Measurements from ENCODE around the gene OR5M11.
"Not testable (repeated sequence)": the region's sequence is repeated elsewhere in the genome, so short reads cannot be mapped to it uniquely, and the experiment has no call there.

OR5M11 gene

GRCh38 chr11:56543157-56543556 is at the start of gene OR5M11:
Gene OR5M11, minus strand, starts transcription at chr11:56543257. Its CDS starts 0 bp downstream, at chr11:56543257.
- no peak for DNase-seq

- DNase-seq = not testable (repeated sequence)
Measured at GRCh38 chr11:56592088-56592717, 49.1 kb upstream of the OR5M11 start.

DNA sequence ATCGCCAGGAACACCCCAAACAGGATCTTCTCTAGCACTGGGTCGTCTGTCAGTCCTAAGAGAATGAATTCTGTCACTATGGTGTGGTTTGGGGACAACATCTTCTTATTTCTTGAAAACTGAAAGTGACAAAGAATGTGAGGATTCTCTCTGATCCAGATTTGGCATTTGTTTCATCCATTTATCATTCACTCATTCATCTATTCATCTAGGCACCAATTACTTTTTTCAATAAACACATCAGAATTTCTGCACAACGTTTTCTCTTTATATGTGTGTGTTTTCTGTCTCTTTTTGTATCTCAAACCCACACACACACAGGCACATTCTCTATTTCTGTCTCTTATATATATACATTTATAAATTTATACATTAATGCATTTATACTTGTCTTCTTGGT is 34.6 kb upstream of the OR5M11 start, which contains the start of gene OR5M10:
TSS of gene OR5M10 (minus strand) at position 101 of the 400 bp plus-strand sequence. CDS start at position 101, 0 bp downstream.
- DNase-seq = no peak

DNA sequence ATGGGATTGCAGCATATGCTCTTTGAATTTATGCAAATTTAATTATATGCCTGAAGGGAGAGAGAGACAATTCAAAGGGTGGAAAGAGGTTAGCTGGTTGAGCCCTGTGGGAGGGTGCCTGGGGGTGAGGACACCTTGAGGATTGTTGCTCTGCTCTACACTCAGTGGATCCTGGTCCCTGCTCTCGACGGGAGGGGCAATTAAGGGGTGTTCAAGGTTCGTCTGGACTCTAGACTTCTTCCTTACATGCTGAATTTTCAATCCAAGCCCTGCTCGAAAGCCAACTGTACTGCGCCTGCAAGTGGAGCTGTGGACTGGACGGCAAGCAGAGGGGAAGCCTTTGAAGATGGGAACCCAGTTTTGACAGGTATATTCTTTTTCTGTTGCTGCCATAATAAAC is 15.5 kb upstream of the OR5M11 start:
- no peak for DNase-seq

DNA sequence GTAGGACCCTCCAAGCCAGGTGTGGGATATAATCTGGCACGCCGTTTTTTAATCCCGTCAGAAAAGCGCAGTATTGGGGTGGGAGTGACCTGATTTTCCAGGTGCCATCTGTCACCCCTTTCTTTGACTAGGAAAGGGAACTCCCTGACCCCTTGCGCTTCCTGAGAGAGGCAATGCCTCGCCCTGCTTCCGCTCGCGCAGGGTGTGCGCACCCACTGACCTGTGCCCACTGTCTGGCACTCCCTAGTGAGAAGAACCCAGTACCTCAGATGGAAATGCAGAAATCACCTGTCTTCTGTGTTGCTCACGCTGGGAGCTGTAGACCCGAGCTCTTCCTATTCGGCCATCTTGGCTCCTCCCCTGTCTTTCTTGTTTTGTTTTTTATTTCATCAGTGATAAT is 11.6 kb upstream of the OR5M11 start:
- DNase-seq = not testable (repeated sequence)

- no peak for DNase-seq
Measured at GRCh38 chr11:56545531-56545930, 2.5 kb upstream of the OR5M11 start.

DNA sequence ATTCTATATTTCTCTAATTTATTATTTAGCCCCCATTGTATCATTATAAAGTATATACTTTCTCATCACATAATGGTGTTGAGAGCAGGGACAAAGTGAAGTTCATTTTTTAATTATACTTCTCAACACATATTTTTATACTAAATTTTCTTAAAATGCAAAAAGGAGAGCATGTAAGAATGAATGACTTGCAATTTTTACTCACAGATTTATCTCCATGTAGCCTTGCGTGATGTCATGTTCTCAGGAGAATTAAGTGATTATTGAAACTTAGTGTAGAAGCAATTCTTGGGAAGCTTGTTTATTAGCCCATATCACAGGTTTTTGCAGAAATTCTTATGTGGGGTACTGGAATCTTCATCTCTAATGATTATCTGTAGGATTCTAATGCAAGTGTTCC is 682 bp upstream of the OR5M11 start:
- no peak for DNase-seq

GRCh38 chr11:56533054-56533740 is 9.9 kb downstream of the OR5M11 start:
- DNase-seq = no peak

GRCh38 chr11:56531856-56532255 is 11.2 kb downstream of the OR5M11 start:
- DNase-seq = no peak

- DNase-seq = no peak
Measured at GRCh38 chr11:56522008-56522407, 21.0 kb downstream of the OR5M11 start.

GRCh38 chr11:56513280-56513679 is 29.8 kb downstream of the OR5M11 start:
- DNase-seq = no peak

- DNase-seq = no peak
Measured at GRCh38 chr11:56509439-56509838, 33.6 kb downstream of the OR5M11 start.

- DNase-seq = no peak
Measured at GRCh38 chr11:56497010-56497409, 46.0 kb downstream of the OR5M11 start.

DNA sequence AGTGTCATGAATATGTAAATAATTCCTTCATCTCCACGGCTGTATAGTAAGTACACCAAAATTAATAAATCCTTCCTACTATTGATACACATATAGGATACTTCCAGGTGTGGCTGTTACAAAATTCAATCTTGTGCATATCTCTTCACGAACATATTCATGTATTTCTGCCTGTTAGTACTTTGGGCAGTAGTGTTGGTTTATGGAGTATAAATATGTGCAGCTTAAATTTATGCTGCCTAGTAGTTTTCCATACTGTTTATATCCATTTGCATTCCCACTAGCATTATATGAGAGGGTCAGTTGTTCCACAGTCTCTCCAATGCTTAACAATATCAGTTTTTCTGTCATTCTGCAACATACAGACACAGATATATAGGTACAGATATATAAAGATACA is 47.9 kb downstream of the OR5M11 start:
- DNase-seq = no peak

Measured in activated T-cell treated with anti-CD3 and anti-CD28 coated beads for 4 hours (primary cell).